GM21723 (cell line): ENCODE measurements around the gene GRM5.

ENCODE experiments used
- ATAC-seq: cut with Tn5 transposase; IDR thresholded peaks from one replicate; pipeline ENCODE4 v1.9.1; 2021; ENCODE audit warnings: mild to moderate bottlenecking, moderate library complexity; ENCODE audit not compliant: unreplicated experiment

Gene GRM5

GRCh38 chr11:88454881-88455280, 610.9 kb downstream of the GRM5 start:
- no peak for ATAC-seq
